CD4-positive, alpha-beta memory T cell (primary cell): ENCODE measurements around the gene CHN2. TPM values are rescaled to one million over a fixed set of nuclear protein-coding genes. Genes with fewer than 3 reads are reported as not detected.

Source experiments
- CTCF ChIA-PET: fragments of 350-600 bp; sonication (Branson Sonifier 250); formaldehyde crosslinking; loops from one replicate; lab custom pipeline; 2021; ENCODE audit warnings: inconsistent platforms; ENCODE audit not compliant: partially characterized antibody; lab: Charles Lee
- POLR2A ChIA-PET: fragments of 350-600 bp; sonication (Branson Sonifier 250); formaldehyde crosslinking; loops from one replicate; lab custom pipeline; 2021; ENCODE audit not compliant: partially characterized antibody; lab: Charles Lee
- DNase-seq, 5 donors: peaks; one replicate each; pipeline versions ENCODE4 v3.0.0 to v3.0.0-alpha.2; 2020 to 2022; ENCODE audit warnings: mixed read lengths in 1 of 5
- H3K27ac ChIP-seq: one replicate; pipeline ENCODE4 v1.7.0; 2013; ENCODE audit warnings: low read depth, low read length
- H3K27me3 ChIP-seq: 2 replicates; pipeline ENCODE4 v1.7.0; 2013; ENCODE audit warnings: mild to moderate bottlenecking, low read length, moderate library complexity; ENCODE audit not compliant: insufficient read depth
- H3K36me3 ChIP-seq: 2 replicates; pipeline ENCODE4 v1.7.0; 2013; ENCODE audit warnings: mild to moderate bottlenecking, low read length, moderate library complexity; ENCODE audit not compliant: insufficient read depth
- H3K4me1 ChIP-seq: 2 replicates; pipeline ENCODE4 v1.7.0; 2013; ENCODE audit warnings: mild to moderate bottlenecking, low read length, moderate library complexity; ENCODE audit not compliant: insufficient read depth
- H3K4me3 ChIP-seq, 2 donors: one replicate each; pipeline ENCODE4 v1.7.0; 2013; ENCODE audit warnings: low read length in 2 of 2, mild to moderate bottlenecking in 1 of 2
- H3K9me3 ChIP-seq, 2 donors: one replicate each; pipeline ENCODE4 v1.7.0; 2013; ENCODE audit warnings: low read length in 2 of 2, control low read depth in 1 of 2; ENCODE audit not compliant: control insufficient read depth in 1 of 2
- H3K27ac Mint-ChIP-seq, 7 donors: one replicate each; pipeline ENCODE4 v1.8.0; 2020 to 2021; ENCODE audit warnings: mixed read lengths in 7 of 7, mild to moderate bottlenecking in 6 of 7, inconsistent platforms in 3 of 7, moderate library complexity in 3 of 7
- H3K27me3 Mint-ChIP-seq, 2 donors: one replicate each; pipeline ENCODE4 v1.8.0; 2020 to 2021; ENCODE audit warnings: mixed read lengths in 2 of 2
- H3K36me3 Mint-ChIP-seq, 2 donors: one replicate each; pipeline ENCODE4 v1.8.0; 2020 to 2021; ENCODE audit warnings: mixed read lengths in 2 of 2, inconsistent platforms in 1 of 2, mild to moderate bottlenecking in 1 of 2
- H3K4me1 Mint-ChIP-seq, 4 donors: one replicate each; pipeline ENCODE4 v1.8.0; 2020 to 2021; ENCODE audit warnings: mixed read lengths in 4 of 4, mild to moderate bottlenecking in 1 of 4
- H3K4me3 Mint-ChIP-seq, 8 donors: one replicate each; pipeline ENCODE4 v1.8.0; 2020 to 2021; ENCODE audit warnings: mixed read lengths in 8 of 8, mild to moderate bottlenecking in 7 of 8, moderate library complexity in 6 of 8, inconsistent platforms in 3 of 8
- H3K9me3 Mint-ChIP-seq, 8 donors: one replicate each; pipeline ENCODE4 v1.8.0; 2020 to 2021; ENCODE audit warnings: mixed read lengths in 8 of 8, mild to moderate bottlenecking in 5 of 8, inconsistent platforms in 3 of 8, moderate library complexity in 1 of 8
- intact Hi-C: fragments of 100-400 bp; cut with micrococcal nuclease; formaldehyde crosslinking; loops from one replicate; pipeline ENCODE4 v1.15.1; 2023
- polyA plus RNA-seq, 2 donors: library from polyadenylated mRNA; unstranded; fragments of 300-500 nt; fragmentation: Illumina TruSeq; gene quantifications; one replicate each; pipeline ENCODE4 v1.2.3, GENCODE V29; 2021
- total RNA-seq, 2 experiments: library from RNA; stranded (reverse); gene quantifications; one replicate each; pipeline ENCODE4 v1.2.3, GENCODE V29; 2021

Gene CHN2
- total and polyA plus RNA-seq, 4 experiments from 2014 or later: 1.8 to 7.6 (median 3.5) TPM

DNA sequence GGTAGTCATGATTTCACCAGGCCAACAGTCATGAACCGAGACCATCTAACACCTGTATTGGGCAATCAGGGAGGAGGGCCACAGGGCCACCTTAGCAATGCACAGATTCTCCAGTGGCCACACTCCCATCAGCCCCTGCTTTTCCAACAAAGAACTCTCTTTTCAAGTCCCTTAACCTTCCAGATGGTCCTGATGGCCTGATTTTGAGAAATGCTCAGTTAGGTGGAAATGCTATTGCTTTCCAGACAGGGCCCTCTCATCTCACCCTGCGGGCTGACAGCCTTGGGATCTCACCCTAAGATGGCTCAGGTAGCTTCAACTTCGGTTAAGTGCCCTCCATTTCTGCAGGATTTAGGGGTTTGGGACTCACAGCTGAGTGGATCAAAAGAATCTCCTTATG lies 237.1 kb downstream of the CHN2 start:
- H3K27me3 Mint-ChIP-seq: no peaks in the 10 kb centered on the region
- Histone ChIP-seq H3K4me1 (no peaks in the 10 kb centered on the region), H3K27me3 (no peaks in the 10 kb centered on the region), H3K27ac (no peak overlapping the region), H3K36me3 (no peaks in the 10 kb centered on the region), H3K9me3 (no peaks in the 10 kb centered on the region), H3K4me3 (no peak overlapping the region)
- ChIA-PET CTCF (no interaction called here), POLR2A (no interaction called here)
- no peak overlapping the region for H3K27ac Mint-ChIP-seq
- no peaks in the 10 kb centered on the region for H3K9me3 Mint-ChIP-seq
- H3K4me3 Mint-ChIP-seq: no peak overlapping the region
- DNase-seq: no peak
- H3K36me3 Mint-ChIP-seq: no peaks in the 10 kb centered on the region
- no peaks in the 10 kb centered on the region for H3K4me1 Mint-ChIP-seq
- intact Hi-C loops: no loop called here

- H3K4me3 Mint-ChIP-seq: no peak overlapping the region
- intact Hi-C loops: no loop called here
- no peak overlapping the region for H3K27ac Mint-ChIP-seq
Measured at GRCh38 chr7:29432721-29433120, 238.1 kb downstream of the CHN2 start.

DNA sequence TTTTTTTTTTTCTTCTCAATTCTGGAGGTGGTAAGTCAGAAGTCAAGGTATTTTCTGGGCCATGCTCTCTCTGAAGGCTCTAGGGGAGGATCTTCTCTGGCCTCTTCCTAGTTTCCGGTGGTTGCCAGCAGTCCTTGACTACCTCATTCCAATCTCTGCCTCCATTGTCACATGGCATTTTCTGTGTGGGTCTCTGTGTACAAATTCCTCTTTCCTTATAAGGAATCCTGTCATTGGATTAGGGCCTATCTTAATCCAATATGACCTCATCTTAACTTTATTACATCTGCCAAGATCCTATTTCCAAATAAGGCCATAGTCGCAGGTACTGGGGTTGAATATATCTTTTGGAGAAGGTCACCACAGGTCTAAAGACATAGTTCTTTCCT lies 239.8 kb downstream of the CHN2 start:
- Histone ChIP-seq H3K9me3 (no peaks in the 10 kb centered on the region), H3K4me1 (no peaks in the 10 kb centered on the region), H3K27me3 (no peaks in the 10 kb centered on the region), H3K36me3 (no peaks in the 10 kb centered on the region), H3K4me3 (no peak overlapping the region), H3K27ac (no peak overlapping the region)
- ChIA-PET CTCF (no interaction called here), POLR2A (no interaction called here)
- intact Hi-C loops: no loop called here
- no peaks in the 10 kb centered on the region for H3K9me3 Mint-ChIP-seq
- H3K36me3 Mint-ChIP-seq: no peaks in the 10 kb centered on the region
- no peaks in the 10 kb centered on the region for H3K4me1 Mint-ChIP-seq
- H3K27ac Mint-ChIP-seq: no peak overlapping the region
- H3K27me3 Mint-ChIP-seq: no peaks in the 10 kb centered on the region
- DNase-seq: no peak
- H3K4me3 Mint-ChIP-seq: no peak overlapping the region

More at GRCh38 chr7:29432721-29433120, 238.1 kb downstream of the CHN2 start:
- POLR2A ChIA-PET: interaction anchor here (0.6 kb wide), 1 partner anchor 237 kb away, joined by 3 read pairs; no protein-coding TSS in a partner anchor
- CTCF ChIA-PET: interaction anchor here (0.5 to 1.2 kb wide), 2 partner anchors 13 to 190 kb away, joined by 3 to 4 read pairs; no protein-coding TSS in a partner anchor
- H3K27ac ChIP-seq: no peak overlapping the region
- H3K4me1 ChIP-seq: no peaks in the 10 kb centered on the region
- no peak for DNase-seq
- H3K9me3 ChIP-seq: no peaks in the 10 kb centered on the region
- Mint-ChIP-seq H3K27me3 (no peaks in the 10 kb centered on the region), H3K9me3 (no peaks in the 10 kb centered on the region), H3K4me1 (no peaks in the 10 kb centered on the region), H3K36me3 (no peaks in the 10 kb centered on the region)
- H3K36me3 ChIP-seq: no peaks in the 10 kb centered on the region
- no peak overlapping the region for H3K4me3 ChIP-seq
- H3K27me3 ChIP-seq: no peaks in the 10 kb centered on the region

DNA sequence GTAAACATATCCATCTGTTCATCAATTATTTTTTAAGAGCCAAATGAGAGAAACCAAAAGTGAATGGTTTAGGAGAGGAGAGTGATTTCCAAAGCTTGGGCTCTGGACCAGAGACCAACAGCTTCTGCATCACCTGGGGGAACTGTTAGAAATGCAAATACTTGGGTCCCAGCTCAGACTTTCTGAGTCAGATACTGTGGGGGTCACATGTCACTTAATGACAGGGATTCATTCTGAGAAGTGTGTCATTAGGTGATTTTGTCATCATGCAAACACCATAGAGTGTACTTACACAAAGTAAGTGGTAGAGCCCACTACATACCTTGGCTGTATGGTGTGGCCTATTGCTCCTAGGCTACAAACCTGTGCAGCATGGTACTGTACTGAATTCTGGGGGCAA lies 240.6 kb downstream of the CHN2 start:
- no peaks in the 10 kb centered on the region for H3K4me1 Mint-ChIP-seq
- H3K4me3 Mint-ChIP-seq: no peak overlapping the region
- H3K27ac ChIP-seq: no peak overlapping the region
- H3K9me3 Mint-ChIP-seq: no peaks in the 10 kb centered on the region
- CTCF ChIA-PET: no interaction called here
- H3K27ac Mint-ChIP-seq: no peak overlapping the region
- no peak for DNase-seq
- H3K9me3 ChIP-seq: no peaks in the 10 kb centered on the region
- no peaks in the 10 kb centered on the region for H3K27me3 ChIP-seq
- POLR2A ChIA-PET: no interaction called here
- H3K4me3 ChIP-seq: no peak overlapping the region
- H3K4me1 ChIP-seq: no peaks in the 10 kb centered on the region
- no peaks in the 10 kb centered on the region for H3K36me3 ChIP-seq
- no peaks in the 10 kb centered on the region for H3K27me3 Mint-ChIP-seq
- intact Hi-C loops: no loop called here
- H3K36me3 Mint-ChIP-seq: no peaks in the 10 kb centered on the region

DNA sequence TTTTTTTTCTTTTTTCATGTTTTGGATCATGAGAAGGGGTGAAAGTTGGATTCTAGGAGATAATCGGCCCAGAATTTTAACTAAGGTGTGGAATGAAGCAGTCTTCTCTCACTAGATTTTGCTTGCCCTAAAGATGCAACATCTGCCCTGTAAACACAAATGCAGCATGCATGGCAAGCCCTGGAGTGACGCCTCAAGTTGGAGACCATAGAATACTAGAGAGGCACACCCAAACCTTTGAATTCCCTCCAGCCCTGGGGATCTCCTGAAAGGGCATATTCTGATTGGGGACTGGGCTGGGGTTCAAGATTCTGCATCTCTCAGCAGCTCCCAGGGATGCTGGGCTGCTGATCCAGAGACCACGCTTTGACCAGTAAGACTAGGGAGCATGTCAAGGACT lies 241.3 kb downstream of the CHN2 start:
- no peak overlapping the region for H3K4me3 ChIP-seq
- CTCF ChIA-PET: no interaction called here
- Mint-ChIP-seq H3K27me3 (no peaks in the 10 kb centered on the region), H3K27ac (no peak overlapping the region), H3K4me1 (no peaks in the 10 kb centered on the region), H3K36me3 (no peaks in the 10 kb centered on the region), H3K9me3 (no peaks in the 10 kb centered on the region), H3K4me3 (no peak overlapping the region)
- POLR2A ChIA-PET: no interaction called here
- H3K9me3 ChIP-seq: no peaks in the 10 kb centered on the region
- intact Hi-C loops: no loop called here
- no peaks in the 10 kb centered on the region for H3K4me1 ChIP-seq
- no peak overlapping the region for H3K27ac ChIP-seq
- H3K27me3 ChIP-seq: no peaks in the 10 kb centered on the region
- no peak for DNase-seq
- H3K36me3 ChIP-seq: no peaks in the 10 kb centered on the region

DNA sequence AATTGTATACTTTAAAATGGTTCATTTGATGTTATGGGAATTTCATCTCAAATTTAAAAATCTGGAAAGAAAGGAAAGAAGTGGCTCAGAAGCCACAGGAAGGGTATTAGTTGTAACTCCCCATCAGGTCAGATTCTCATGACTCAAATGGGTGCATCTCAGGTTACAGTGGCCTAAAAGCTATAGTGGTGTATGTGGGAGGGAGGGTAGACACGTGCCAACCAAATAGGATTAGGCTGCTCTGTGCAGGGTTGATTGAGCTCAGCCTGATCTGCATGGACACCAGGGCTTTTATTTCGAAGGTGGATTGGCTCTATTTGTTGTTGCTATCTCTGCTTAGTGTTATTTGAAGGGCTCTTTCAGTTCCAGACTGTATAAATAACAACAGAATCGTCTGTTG lies 247.6 kb downstream of the CHN2 start:
- no peaks in the 10 kb centered on the region for H3K9me3 ChIP-seq
- CTCF ChIA-PET: no interaction called here
- intact Hi-C loops: no loop called here
- no peak overlapping the region for H3K4me3 Mint-ChIP-seq
- H3K36me3 ChIP-seq: no peaks in the 10 kb centered on the region
- no peaks in the 10 kb centered on the region for H3K27me3 Mint-ChIP-seq
- no peaks in the 10 kb centered on the region for H3K27me3 ChIP-seq
- H3K4me1 Mint-ChIP-seq: no peaks in the 10 kb centered on the region
- no peaks in the 10 kb centered on the region for H3K36me3 Mint-ChIP-seq
- POLR2A ChIA-PET: no interaction called here
- H3K4me3 ChIP-seq: no peak overlapping the region
- no peak overlapping the region for H3K27ac ChIP-seq
- H3K27ac Mint-ChIP-seq: no peak overlapping the region
- H3K4me1 ChIP-seq: no peaks in the 10 kb centered on the region
- peaks cover 0 to 3% (median 0%) of the 10 kb centered on the region in 8 donors for H3K9me3 Mint-ChIP-seq
- DNase-seq: no peak

DNA sequence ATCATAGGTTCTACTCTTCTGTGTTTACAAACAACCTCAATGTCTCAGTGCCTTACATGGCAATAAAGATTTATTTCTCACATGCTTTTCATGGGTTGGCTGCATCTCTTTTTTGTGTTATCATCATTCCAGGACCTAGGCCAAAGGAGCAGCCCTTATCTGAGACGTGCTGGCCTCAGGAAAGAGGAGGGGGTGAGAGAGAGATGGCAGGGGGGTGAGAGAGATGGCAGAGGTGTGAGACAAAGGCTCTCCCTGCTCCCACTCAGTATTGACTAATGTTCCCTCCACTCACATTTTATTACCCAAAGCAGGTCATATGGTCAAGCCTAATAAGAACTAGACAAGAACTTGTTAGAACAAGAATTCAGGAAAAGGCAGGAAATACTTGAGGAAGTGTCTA lies 249.0 kb downstream of the CHN2 start:
- ChIA-PET POLR2A (no interaction called here), CTCF (no interaction called here)
- Mint-ChIP-seq H3K4me1 (no peaks in the 10 kb centered on the region), H3K27ac (no peak overlapping the region), H3K27me3 (no peaks in the 10 kb centered on the region), H3K9me3 (peaks cover 0 to 3% (median 0%) of the 10 kb centered on the region in 8 donors), H3K4me3 (no peak overlapping the region), H3K36me3 (no peaks in the 10 kb centered on the region)
- Histone ChIP-seq H3K4me1 (no peaks in the 10 kb centered on the region), H3K4me3 (no peak overlapping the region), H3K27me3 (no peaks in the 10 kb centered on the region), H3K27ac (no peak overlapping the region), H3K9me3 (no peaks in the 10 kb centered on the region), H3K36me3 (no peaks in the 10 kb centered on the region)
- intact Hi-C loops: no loop called here
- no peak for DNase-seq

- no peaks in the 10 kb centered on the region for H3K36me3 Mint-ChIP-seq
- DNase-seq: no peak
- Histone ChIP-seq H3K27me3 (no peaks in the 10 kb centered on the region), H3K4me1 (no peaks in the 10 kb centered on the region), H3K36me3 (no peaks in the 10 kb centered on the region), H3K9me3 (no peaks in the 10 kb centered on the region), H3K4me3 (no peak overlapping the region), H3K27ac (no peak overlapping the region)
- H3K4me3 Mint-ChIP-seq: no peak overlapping the region
- POLR2A ChIA-PET: no interaction called here
- CTCF ChIA-PET: no interaction called here
- no peak overlapping the region for H3K27ac Mint-ChIP-seq
- H3K4me1 Mint-ChIP-seq: no peaks in the 10 kb centered on the region
- H3K9me3 Mint-ChIP-seq: peaks cover 0 to 3% (median 0%) of the 10 kb centered on the region in 8 donors
- intact Hi-C loops: no loop called here
- H3K27me3 Mint-ChIP-seq: no peaks in the 10 kb centered on the region
Measured at GRCh38 chr7:29444267-29444666, 249.7 kb downstream of the CHN2 start.
